NCI-H2107 (cell line): ENCODE results near the gene TMEM18.

ENCODE experiments used
- DNase-seq: peaks from one replicate; lab custom pipeline; 2025; lab: John Stamatoyannopoulos, UW

Gene TMEM18

GRCh38 chr2:633371-633770 lies 43.8 kb downstream of the TMEM18 start:
- DNase-seq, result no peak

- DNase-seq, result no peak
Observed at GRCh38 chr2:632471-632870, 44.7 kb downstream of the TMEM18 start.

- no peak for DNase-seq
Observed at GRCh38 chr2:631741-632140, 45.5 kb downstream of the TMEM18 start.

- DNase-seq, result no peak
Observed at GRCh38 chr2:630451-631320, 46.5 kb downstream of the TMEM18 start.

- DNase-seq, result no peak
Observed at GRCh38 chr2:629961-630360, 47.2 kb downstream of the TMEM18 start.

- no peak for DNase-seq
Observed at GRCh38 chr2:628651-629050, 48.6 kb downstream of the TMEM18 start.

GRCh38 chr2:627926-628560 lies 49.2 kb downstream of the TMEM18 start:
- DNase-seq, result no peak

GRCh38 chr2:627340-627709 lies 49.9 kb downstream of the TMEM18 start:
- DNase-seq, result no peak

- peak; percentile 81 for DNase-seq
Observed at GRCh38 chr2:626491-627339, 50.5 kb downstream of the TMEM18 start.

GRCh38 chr2:625415-626333 lies 51.5 kb downstream of the TMEM18 start:
- peak; percentile 23 for DNase-seq

GRCh38 chr2:624551-625347 lies 52.5 kb downstream of the TMEM18 start:
- no peak for DNase-seq

- no peak for DNase-seq
Observed at GRCh38 chr2:624096-624495, 53.1 kb downstream of the TMEM18 start.

- no peak for DNase-seq
Observed at GRCh38 chr2:623130-623922, 53.9 kb downstream of the TMEM18 start.

GRCh38 chr2:622357-622756 lies 54.8 kb downstream of the TMEM18 start:
- no peak for DNase-seq

GRCh38 chr2:621303-622099 lies 55.7 kb downstream of the TMEM18 start:
- DNase-seq, result no peak

- DNase-seq, result no peak
Observed at GRCh38 chr2:620471-621302, 56.5 kb downstream of the TMEM18 start.

GRCh38 chr2:620004-620403 lies 57.2 kb downstream of the TMEM18 start:
- no peak for DNase-seq

GRCh38 chr2:618422-618990 lies 58.7 kb downstream of the TMEM18 start:
- no peak for DNase-seq
